IMR-90 (cell line): ENCODE results near the gene FAM217A.
"Not testable (repeated sequence)": the region's sequence is repeated elsewhere in the genome, so short reads cannot be mapped to it uniquely, and the experiment has no call there.

ENCODE experiments used
- CTCF ChIP-seq: conservative IDR thresholded peaks from 2 replicates; pipeline ENCODE4 v1.5.1; 2012; ENCODE audit warnings: mild to moderate bottlenecking, low read depth, low read length, improper control_type of control experiment
- FOS ChIP-seq: fragments of 150-350 bp; IDR thresholded peaks from 2 replicates; pipeline ENCODE4 v1.6.1; 2016; ENCODE audit warnings: low read depth, low read length
- POLR2A ChIP-seq: IDR thresholded peaks from 2 replicates; pipeline ENCODE4 v1.6.1; 2012; ENCODE audit warnings: mild to moderate bottlenecking, low read depth, low read length

GRCh38 chr6:4090043-4090442 lies 11.1 kb upstream of the FAM217A start:
- not testable (repeated sequence) for TF ChIP-seq CTCF, FOS, POLR2A
